CD4-positive, alpha-beta T cell treated with Interleukin-6 at 100 ng/mL for 8 hours (primary cell): ENCODE measurements around the gene IFNA6.

Source experiments
- DNase-seq: peaks from one replicate; pipeline ENCODE4 v3.0.0-alpha.2; 2020; ENCODE audit warnings: mixed read lengths, low spot score

Gene IFNA6

DNA sequence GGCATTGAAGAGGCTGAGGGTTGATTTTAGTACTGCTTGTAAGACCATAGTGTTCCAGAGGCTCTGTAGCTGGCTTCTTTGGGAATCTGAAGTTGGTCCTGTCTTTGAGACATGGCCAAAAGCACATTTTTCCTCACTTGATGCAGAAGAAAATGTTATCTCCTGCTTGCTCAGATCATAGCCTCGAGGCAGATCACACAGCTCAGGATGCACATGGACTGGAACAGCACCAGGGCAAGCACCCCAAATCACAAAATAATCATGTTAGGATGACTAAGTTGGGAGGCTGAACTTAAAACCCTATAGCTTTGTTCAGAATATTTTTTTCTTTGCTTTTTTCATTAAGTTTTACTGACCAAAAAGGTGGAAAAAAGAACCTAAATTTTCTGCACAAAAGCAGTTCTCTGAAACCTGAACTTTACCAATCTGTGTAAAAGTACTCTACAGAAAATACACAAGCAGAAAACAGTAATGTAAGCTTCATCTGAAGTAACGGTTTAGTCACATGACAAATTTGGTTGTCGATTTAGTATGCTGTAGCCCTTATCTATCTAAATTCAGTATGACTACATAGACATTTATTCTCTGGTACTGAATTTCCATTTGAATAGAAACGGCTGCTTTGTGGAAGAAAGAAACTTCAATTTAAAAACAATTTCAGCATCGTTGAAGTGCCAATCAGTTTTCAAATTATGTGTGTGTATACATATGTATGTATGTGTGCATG lies 18.8 kb downstream of the IFNA6 start:
- DNase-seq = no peak

DNA sequence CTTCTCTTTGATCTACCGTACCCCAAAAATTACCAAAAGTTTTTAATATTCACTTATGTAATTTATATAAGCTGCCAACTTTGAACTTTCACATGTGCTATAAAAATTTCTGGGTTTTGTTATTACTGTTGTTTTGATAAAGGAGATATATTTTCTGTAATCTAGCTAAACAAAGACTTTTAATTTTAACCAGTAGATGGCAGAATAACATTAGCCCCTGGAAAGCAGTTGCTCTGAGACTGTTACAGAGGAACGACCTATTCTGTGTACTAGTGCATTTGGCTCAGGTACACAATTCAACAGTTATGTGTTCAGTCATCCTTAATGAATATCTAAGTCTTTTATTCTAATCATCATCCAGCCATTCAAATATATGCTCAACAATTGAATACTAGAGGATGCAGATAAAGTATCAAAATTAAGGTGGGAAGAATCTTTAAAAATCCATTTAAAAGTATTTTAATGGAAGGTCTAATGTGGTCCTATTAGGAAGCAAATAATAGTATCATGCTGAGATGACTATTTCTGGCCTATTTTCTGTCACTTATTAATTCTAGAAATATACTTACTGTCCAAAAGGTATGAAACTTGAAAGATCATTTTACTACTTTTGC lies 24.1 kb downstream of the IFNA6 start:
- DNase-seq = peak; percentile 60

DNA sequence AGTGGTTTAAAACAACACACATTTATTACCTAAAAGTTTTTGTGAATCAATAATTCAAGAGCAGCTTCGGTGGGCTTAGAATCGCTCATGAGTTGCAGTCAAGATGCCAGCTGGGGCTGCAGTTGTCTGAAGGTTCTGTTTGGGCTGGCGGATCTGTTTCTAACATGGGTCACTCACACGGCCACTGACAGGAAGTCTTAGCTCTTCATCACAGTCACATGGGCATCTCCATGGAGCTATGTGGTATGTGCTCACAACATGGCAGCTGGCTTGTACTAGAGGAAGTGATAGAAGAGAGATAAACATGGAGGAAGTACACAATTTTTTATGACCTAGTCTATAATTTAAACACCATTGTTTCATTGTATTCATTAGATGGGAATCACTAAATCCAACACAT lies 26.6 kb downstream of the IFNA6 start:
- no peak for DNase-seq

DNA sequence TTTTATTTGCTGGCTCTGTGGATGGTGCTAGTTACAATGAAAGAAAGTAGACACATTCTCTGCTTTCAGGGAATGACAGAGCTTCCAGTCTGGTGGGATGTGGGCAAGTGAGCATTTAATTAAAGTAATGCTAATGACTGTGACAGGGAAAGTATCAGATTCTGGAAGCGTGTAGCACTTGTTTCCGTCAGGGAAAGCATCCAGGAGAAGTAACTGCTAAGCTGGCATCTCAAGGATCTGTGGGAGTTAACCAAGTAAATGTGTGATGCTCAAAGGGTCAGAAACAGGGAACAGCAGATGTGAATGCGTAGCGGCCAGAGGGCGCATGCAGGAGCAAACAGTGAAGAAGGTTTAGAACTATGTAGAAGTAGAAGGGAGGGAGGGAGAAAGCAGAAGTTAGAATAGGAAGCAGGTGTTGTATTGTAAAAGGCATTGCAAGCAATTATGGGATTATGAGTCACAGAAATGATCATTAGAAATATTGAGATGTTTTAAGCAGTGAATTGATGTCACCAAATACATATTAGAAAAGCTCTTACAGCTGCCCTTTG lies 27.7 kb downstream of the IFNA6 start:
- no peak for DNase-seq

DNA sequence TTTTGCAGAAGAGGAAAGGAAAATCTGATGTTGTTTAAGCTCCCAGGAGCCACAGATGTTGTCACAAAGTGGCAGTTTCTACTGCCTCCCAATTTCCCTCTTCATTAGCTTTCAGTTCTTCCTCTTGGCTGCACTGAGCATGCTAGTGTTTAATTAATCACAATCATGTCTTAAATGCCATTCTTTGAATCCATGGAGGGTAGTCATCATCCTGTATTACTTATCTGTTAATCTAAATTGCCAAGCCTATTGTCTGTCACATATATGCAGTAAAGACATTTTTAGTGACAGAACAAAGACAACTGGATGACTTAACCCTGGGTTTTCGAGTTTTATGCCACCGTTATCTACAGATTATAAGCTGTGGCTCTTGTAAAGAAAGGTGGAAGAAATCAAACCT lies 30.2 kb downstream of the IFNA6 start:
- DNase-seq = no peak

DNA sequence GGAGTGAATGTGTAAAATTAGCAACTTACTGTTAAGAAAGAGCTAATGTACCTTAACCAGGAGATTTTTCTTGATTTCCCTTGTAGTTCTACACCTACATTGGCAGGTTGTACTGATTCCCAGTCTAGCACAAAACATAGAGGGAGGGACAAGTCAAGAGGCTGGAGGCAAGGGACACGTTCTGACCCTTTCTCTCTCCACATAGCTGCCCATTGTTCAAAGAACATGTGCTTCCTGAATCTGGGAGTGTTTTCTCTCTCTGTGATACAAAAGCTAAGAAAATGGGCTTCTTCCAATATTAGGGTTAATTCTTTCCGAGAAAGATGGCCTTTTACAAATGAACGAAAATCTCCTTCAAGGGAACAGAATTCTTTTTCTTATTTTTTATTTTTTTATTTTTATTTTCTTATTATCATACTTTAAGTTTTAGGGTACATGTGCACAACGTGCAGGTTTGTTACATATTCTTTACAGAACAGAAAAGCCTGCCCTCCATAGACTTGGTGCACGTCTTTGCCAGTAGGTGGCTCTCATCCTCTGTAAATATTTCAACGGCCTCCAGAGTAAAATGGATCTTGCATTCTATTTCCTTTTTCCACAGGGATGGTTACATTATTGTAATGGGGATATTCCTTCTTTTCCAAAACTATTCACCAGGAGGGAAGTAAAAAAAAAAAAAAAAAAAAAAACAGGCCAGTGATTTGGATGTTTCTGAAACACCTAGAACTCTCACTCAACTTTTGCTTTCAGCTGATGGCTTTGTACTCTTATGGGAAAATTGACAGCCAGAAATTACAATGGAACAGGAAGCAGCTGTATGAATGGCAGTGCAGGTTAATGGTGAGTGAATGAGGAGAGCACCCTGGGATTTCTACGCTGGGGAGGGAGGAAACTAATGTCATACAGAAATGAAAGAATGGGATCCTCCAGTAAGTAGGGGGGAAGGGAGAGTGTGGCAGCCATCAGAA lies 32.4 kb downstream of the IFNA6 start:
- DNase-seq = peak; percentile 28

DNA sequence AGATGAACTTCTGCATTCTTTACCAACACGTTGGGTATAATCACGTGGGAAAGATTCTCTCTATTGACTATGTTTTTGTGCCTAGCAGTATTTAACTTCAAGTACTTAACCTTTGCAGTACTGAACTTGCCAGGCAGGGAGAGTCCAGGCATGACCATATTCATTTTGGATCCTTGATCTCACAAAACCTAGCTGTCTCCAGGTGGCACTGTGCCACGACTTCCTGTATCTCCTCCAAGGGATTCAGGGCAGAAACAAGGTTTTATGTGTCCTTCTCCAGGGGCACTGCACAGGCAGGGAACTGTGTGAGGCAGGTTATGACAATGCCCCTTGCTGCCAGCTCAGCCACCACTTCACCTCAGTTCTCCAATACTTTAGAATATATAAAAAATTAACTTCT lies 33.8 kb downstream of the IFNA6 start:
- no peak for DNase-seq

DNA sequence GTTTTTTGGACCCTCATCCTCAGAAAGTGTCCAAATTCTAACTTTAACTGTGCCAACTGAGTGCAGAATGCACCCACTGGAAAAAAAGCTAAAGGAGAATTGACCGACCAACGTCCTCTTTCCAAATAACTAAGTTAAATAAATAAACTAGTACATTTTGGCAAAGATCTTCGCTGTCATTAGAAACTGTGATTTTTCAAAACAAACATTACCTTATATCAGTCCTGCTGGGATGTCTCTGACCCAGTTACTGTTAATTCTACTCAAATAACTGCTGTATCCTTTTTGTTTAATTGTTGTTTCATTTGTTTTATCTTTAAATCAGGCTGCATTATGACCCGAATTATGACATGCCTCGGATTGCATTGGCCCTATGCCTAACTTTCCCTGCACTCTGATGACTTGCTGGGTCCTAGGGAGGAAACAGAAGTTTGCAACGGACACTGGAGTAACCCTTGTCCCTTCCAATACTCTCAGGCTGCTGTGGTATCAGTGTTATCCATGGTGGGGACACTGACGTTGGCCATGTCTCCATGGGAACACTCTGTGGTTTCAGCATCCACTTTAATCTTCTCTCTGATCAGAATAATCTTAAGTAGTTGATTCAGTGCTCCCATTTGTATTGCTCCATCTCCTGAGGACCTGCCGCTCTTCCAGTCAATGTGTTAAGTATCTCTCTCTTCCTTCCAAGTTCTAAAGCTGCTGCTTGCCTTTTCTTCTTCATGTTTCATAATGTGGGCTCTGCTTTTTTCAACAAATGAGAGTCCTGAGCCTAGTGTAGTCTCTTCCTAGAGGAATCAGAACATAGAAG lies 34.5 kb downstream of the IFNA6 start:
- no peak for DNase-seq

DNA sequence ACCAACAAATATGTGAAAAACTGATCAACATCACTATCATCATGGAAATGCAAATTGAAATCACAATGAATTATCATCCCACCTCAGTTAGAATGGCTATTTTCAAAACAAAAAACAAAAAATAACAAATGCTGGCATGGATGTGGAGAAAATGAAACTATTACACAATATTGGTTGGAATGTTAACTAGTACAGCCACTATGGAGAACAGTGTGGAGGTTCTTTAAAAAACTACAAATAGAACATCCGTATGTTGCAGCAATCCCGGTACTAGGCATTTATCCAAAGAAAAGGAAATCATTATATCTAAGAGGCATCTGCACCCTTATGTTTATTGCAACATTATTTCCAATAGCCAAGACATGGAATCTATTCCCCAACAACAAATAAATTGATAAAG lies 36.5 kb downstream of the IFNA6 start:
- DNase-seq = no peak

DNA sequence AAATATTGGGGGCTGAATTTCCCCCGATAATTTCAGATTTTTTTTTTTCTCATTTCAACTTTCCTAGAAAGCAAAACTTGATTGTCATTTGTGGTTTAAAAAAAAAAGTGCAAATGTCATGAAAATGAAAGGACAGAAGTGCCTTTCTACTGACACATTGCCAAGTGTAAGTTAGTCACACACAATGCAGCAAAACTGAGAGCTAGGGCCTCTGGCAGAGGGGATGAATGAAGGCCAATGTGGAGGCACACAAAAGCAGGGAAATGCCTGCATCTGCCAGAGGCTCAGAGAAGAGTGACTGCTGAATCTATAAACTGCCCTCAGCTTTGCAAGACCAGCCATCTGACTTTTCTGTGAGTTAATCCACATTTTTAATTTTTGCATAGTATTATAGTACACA lies 38.8 kb downstream of the IFNA6 start:
- no peak for DNase-seq

DNA sequence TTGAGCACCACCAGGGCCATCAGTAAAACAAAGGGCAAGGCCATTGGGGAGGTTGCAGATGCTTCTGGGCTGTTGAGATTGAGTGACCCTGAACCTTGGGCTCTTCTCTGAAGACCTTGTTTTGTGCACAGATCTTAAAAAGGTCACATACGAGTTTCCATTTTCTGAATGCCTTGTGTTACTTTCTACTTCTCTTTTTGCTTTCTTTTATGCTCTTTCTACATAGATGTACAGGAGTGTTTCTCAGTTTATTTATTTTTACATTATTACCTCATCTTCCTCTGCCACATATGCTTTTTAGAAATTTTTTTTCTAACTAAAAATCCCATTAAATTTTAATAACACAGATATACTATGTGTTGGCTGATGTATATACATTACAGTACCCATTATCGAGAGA lies 45.5 kb downstream of the IFNA6 start, which contains the start of gene IFNA5:
TSS of gene IFNA5 (minus strand) at position 101 of the 400 bp plus-strand sequence. CDS start at position 44, 57 bp downstream.
- no peak for DNase-seq
